Middle frontal gyrus (tissue), 1 donor: Measurements from ENCODE around the gene ROR1.
"Not testable (repeated sequence)": the region's sequence is repeated elsewhere in the genome, so short reads cannot be mapped to it uniquely, and the experiment has no call there.

ENCODE experiments used
- DNase-seq: peaks from one replicate; pipeline ENCODE4 v3.0.0-alpha.2; 2015; ENCODE audit warnings: low spot score; ENCODE audit errors: extremely low spot score

Gene ROR1

GRCh38 chr1:64092851-64093371 lies 319.1 kb downstream of the ROR1 start:
- no peak for DNase-seq

- no peak for DNase-seq
Observed at GRCh38 chr1:64093941-64094340, 320.1 kb downstream of the ROR1 start.

GRCh38 chr1:64095832-64096231 lies 322.0 kb downstream of the ROR1 start:
- no peak for DNase-seq

- DNase-seq = no peak
Observed at GRCh38 chr1:64097859-64098258, 324.0 kb downstream of the ROR1 start.

- DNase-seq = no peak
Observed at GRCh38 chr1:64098436-64098835, 324.6 kb downstream of the ROR1 start.

- no peak for DNase-seq
Observed at GRCh38 chr1:64098846-64099582, 325.2 kb downstream of the ROR1 start.

DNA sequence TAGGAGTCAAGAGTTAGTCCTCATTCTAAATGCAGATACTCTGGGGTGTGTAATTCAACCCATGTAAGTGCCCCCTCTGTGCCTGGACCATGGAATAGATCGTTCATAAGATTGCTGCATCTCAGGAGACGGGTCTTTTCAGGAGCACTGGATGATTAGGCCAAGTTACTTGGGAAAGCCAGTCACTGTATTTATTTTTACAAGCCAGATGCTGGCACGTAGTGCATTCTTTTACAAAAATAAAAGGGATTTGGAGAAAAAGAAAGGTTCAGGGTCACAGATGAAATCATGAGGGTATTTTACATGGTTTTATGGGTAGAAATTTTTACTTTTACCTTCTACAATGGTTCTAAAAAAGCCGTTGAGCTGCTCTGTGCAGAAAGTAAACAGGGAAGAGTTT lies 327.0 kb downstream of the ROR1 start:
- DNase-seq = no peak

DNA sequence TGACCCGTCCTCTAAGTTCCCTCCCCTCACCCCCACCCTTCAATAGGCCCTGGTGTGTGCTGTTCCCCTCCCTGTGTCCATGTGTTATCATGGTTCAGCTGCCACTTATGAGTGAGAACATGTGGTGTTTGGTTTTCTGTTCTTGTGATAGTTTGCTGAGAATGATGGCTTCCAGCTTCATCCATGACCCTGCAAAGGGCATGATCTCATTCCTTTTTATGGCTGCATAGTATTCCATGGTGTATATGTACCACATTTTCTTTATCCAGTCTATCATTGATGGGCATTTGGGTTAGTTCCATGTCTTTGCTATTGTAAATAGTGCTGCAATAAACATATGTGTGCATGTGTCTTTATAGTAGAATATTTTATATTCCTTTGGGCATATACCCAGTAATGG lies 330.8 kb downstream of the ROR1 start:
- not testable (repeated sequence) for DNase-seq

DNA sequence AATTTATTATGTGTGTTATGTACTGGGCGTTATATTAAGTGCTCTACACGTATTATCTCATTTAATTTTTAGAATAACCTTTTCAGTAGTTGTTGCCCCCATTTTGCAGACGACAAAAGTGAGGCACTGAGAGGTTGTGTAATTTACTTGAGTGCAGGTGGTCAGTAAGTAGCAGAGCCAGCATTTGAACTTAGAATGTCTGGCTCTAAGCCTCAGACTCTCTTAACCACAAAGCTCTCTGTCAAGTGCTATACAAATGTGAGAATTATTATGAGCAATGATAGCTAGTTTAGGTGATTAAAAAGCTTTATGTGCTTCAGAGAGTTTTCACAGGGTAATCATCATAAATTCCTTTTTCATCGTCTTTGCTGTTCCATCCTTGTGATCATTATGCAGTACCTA lies 333.3 kb downstream of the ROR1 start:
- no peak for DNase-seq

GRCh38 chr1:64107632-64108031 lies 333.8 kb downstream of the ROR1 start:
- no peak for DNase-seq

DNA sequence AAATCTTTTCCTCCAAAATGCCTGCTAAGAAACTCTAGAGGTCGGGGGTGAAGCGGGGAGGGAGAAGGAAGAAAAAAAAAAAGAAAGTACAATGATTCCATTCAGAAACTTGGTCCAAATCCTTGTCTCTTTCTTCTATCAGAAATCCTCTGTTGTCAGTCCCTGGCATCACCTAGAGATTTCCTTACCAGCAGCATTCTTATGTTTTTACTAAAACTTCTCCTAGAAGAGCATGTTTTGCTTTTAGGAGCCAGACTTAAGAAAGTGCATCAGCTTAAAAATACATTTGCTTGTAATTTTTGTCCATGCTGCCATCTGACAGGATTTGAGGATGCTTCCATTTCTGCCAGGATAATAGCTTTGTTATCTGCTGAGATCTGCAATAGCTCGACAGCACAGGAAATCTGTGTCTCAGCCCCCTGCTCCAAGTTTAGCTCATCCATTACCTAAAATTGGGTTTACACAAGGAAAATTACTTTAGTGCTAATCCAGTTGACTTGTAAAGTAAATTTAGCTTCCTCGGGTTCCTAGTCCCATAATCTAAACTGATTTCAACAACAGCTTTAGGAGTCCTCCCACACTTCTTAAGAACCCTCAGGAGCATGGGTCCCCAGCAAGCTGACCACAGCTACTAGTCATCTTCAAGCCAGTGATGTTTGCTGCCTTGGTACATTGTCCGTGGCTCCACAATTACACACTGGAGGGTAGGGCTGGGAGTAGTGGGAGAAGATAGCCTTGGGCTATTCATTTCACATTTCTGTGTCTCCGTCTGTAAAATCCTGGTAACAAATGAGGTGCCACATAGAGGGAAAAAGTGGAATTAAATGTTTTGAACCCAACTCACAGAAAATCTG lies 337.3 kb downstream of the ROR1 start:
- DNase-seq = no peak

GRCh38 chr1:64111787-64112186 lies 338.0 kb downstream of the ROR1 start:
- DNase-seq = no peak

DNA sequence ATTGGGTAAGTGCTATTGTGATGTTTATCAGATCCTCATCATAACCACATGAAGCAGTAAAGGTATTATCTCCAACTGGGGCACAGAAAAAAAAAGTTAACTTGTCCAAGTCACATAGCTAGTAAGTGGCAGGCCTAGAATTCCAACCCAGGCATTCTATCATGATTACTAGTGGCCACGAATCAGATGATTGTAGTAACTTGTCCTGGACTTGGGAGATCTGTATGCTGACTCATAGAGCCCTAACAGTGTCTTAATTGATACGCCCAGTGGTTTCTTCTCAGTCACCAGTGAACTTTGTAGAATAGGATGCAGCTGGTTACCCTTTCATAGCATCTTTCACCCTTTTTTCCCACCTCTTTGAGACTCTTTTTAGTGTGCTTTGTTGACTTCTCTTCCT lies 338.5 kb downstream of the ROR1 start:
- no peak for DNase-seq

GRCh38 chr1:64114012-64114525 lies 340.3 kb downstream of the ROR1 start:
- DNase-seq = no peak

DNA sequence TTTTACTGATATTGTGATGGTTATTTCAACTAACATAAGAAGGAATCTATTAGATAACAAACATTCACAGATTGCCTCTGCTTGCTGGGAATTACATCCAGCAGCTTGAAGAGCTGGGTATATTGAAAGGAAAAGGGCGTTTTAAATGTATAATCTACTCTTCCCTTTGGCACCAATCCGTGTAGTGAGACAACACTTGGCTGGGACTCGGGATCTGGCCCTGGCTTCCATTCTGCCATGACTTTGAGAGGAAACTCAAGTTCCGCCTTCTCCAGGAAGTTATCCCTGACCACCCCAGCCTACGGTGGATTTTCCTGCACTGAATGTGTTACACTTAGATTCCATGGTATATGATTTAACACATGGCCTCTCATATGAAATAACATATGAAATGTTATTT lies 342.7 kb downstream of the ROR1 start:
- DNase-seq = no peak

GRCh38 chr1:64117492-64117891 lies 343.7 kb downstream of the ROR1 start:
- no peak for DNase-seq

DNA sequence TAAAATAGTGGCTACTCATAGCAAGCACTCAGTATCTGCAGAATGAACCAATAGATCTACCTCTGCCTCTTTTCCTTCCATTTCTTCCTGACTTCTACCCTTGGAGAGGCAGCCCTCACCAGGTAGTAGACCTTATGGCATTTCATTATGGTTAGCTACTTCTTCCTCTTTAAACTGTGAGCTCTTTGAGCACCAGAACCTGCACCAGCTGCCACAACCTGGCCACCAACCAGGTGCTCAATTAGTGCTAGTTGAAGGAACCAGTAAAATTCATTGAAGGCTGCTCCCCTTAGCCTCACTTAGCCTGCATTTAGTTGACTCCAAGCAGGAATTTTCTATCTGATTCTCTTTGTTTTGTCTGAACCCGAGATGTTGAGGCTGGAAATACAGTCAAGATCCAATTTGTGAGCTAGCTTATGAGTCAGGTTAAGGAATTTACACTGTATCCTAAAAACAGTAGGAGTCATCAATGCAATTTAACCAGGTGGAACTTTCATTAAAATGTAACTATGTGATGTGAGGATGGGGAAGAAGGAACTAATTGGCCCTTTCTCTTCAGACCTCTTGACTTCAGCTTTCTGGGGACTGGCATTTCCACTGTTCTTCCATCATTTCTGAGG lies 348.1 kb downstream of the ROR1 start:
- DNase-seq = no peak

- no peak for DNase-seq
Observed at GRCh38 chr1:64122588-64122987, 348.8 kb downstream of the ROR1 start.

GRCh38 chr1:64124704-64125440 lies 351.1 kb downstream of the ROR1 start:
- no peak for DNase-seq

GRCh38 chr1:64126581-64126980 lies 352.8 kb downstream of the ROR1 start:
- no peak for DNase-seq

DNA sequence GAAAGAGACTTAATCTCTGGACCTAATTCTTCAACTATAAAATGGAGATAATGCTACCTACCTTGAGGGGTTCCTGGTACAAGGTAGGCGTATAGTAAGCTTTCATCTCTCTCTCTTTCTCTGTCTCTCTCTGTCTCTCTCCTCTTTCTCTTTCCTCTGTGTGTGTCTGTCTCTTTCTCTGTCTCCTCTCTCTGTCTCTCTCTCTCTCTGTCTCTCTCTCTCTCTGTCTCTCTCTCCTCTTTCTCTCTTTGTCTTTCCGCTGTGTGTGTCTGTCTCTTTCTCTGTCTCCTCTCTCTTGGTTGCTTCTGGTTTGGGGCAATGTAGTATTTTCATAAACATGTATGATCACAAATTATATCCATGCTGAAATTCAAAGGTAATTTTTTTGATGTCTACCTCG lies 353.5 kb downstream of the ROR1 start:
- no peak for DNase-seq
